Erythroblast (primary cell): ENCODE results near the gene TBC1D9B.

Experiments used
- GATA1 ChIP-seq: IDR thresholded peaks from 2 replicates; pipeline ENCODE4 v1.6.1; 2011; ENCODE audit warnings: low read depth, mild to moderate bottlenecking, control low read depth, low read length, moderate library complexity
- POLR2A ChIP-seq: IDR thresholded peaks from 2 replicates; pipeline ENCODE4 v1.6.1; 2011; ENCODE audit warnings: mild to moderate bottlenecking, low read length

DNA sequence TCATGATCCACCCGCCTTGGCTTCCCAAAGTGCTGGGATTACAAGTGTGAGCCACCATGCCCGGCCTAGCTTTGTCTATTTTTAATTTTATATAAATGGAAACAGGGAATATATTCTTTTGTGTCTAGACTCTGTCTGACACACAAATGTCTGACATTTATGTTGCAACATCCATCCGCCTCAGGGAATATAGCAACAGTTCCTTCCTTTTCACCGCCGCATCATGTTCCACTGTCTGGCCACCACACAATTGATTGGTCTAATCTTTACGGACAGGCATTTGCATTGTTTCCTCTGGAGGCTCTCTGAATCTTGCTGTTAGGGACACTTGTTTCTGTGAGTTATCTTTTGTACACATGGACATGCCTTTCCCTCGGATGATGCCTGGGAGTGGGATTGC lies 20.1 kb upstream of the TBC1D9B start:
- TF ChIP-seq POLR2A (no peak), GATA1 (no peak)
